ENCODE data around the gene BLZF1. TPM values are rescaled to one million over a fixed set of nuclear protein-coding genes. Genes with fewer than 3 reads are reported as not detected.

Gene BLZF1
- total RNA-seq, 1 donor from 2014 or later = 26.4 TPM

DNA sequence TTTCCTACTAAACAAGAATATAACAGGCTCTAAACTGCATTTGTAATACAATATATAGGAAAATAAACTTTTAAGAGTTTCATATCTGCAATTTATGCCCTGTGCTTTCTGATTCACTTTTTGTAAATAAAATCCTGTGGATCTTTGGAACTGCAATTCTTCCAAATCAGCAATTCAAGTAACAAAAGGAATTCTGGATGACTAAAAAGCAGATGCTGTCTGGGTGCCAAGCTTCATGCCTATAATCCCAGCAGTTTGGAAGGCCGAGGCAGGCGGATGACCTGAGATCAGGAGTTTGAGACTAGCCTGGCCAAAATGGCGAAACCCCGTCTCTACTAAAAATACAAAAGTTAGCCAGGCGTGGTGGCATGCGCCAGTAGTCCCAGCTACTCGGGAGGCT, 6.7 kb upstream of the BLZF1 start:
- no peaks in the 10 kb centered on the region for H3K27me3 Mint-ChIP-seq (ENCODE audit: low read depth)
- no peak for DNase-seq (ENCODE audit: low spot score)
- peaks cover 2% of the 10 kb centered on the region for H3K36me3 Mint-ChIP-seq (ENCODE audit: low read depth)
- no peak overlapping the region for H3K4me3 Mint-ChIP-seq (ENCODE audit: unreplicated experiment)
- H3K9me3 Mint-ChIP-seq (ENCODE audit: low read depth) = peaks cover 3% of the 10 kb centered on the region
- peaks cover 27% of the 10 kb centered on the region for H3K4me1 Mint-ChIP-seq (ENCODE audit: low read depth)
- peak overlapping the region; percentile 36 for H3K27ac Mint-ChIP-seq (ENCODE audit: unreplicated experiment)
- TF ChIP-seq, protein P1, sequence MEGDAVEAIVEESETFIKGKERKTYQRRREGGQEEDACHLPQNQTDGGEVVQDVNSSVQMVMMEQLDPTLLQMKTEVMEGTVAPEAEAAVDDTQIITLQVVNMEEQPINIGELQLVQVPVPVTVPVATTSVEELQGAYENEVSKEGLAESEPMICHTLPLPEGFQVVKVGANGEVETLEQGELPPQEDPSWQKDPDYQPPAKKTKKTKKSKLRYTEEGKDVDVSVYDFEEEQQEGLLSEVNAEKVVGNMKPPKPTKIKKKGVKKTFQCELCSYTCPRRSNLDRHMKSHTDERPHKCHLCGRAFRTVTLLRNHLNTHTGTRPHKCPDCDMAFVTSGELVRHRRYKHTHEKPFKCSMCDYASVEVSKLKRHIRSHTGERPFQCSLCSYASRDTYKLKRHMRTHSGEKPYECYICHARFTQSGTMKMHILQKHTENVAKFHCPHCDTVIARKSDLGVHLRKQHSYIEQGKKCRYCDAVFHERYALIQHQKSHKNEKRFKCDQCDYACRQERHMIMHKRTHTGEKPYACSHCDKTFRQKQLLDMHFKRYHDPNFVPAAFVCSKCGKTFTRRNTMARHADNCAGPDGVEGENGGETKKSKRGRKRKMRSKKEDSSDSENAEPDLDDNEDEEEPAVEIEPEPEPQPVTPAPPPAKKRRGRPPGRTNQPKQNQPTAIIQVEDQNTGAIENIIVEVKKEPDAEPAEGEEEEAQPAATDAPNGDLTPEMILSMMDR (IDR thresholded peaks at IDR 0.05) = no peak

DNA sequence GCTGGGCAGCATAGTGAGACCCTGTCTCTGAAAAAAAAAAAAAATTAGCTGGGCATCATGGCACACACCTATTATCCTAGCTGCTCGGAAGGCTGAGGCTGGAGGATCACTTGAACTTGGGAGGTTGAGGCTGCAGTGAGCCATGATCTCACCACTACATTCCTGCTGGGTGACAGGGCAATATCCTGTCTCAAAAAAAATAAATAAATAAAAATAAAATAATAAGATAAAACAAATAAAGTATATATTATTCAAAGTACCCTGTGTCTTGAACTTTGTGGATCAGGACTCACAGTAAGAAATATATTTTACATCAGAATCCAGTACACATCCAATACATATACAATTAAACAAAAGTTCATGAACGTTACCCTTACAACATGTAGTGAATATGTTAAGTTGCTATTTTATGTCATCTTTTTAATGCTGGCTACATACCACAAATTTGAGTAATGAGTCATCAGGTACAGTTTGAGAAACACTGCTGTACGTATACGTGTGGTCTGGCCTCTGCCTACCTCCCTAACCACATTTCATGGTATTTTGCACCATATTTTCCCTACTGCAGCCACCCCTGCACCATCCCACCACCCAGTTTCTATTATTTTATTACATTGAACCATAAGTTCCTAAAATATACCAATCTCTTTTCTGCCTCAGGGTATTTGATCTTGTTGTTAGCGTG, 4.8 kb upstream of the BLZF1 start:
- H3K27ac Mint-ChIP-seq (ENCODE audit: unreplicated experiment) = peak overlapping the region; percentile 95

DNA sequence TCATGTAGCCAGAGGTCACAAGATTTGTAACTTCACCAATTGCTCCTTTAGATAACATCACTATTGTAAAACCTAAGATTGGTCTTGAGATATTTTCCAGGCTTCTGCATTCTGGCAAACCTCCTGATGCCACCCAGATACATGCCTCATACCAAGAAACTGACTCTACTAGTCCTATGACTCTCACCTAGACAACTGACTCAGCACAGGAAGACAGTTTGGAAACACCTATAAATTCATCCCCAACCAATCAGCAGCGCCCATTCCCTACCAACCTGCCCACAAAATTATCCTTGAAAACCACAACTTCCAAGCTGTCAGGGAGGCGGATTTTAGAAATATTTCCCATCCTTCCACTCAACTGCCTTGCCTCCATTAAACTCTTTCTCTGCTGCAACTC, 3.0 kb upstream of the BLZF1 start:
- TF ChIP-seq, protein P1 (IDR thresholded peaks at IDR 0.05) = no peak
- no peak for DNase-seq (ENCODE audit: low spot score)
- H3K4me1 Mint-ChIP-seq (ENCODE audit: low read depth) = peaks cover 36% of the 10 kb centered on the region
- H3K36me3 Mint-ChIP-seq (ENCODE audit: low read depth) = peaks cover 4% of the 10 kb centered on the region
- H3K9me3 Mint-ChIP-seq (ENCODE audit: low read depth) = peaks cover 3% of the 10 kb centered on the region
- H3K4me3 Mint-ChIP-seq (ENCODE audit: unreplicated experiment) = no peak overlapping the region
- H3K27me3 Mint-ChIP-seq (ENCODE audit: low read depth) = no peaks in the 10 kb centered on the region
- H3K27ac Mint-ChIP-seq (ENCODE audit: unreplicated experiment) = no peak overlapping the region

More for the DNA sequence above, 4.8 kb upstream of the BLZF1 start:
- TF ChIP-seq, protein P1 (IDR thresholded peaks at IDR 0.05) = no peak
- Mint-ChIP-seq H3K4me1 (ENCODE audit: low read depth) (peaks cover 27% of the 10 kb centered on the region), H3K4me3 (ENCODE audit: unreplicated experiment) (peak overlapping the region; percentile 14), H3K9me3 (ENCODE audit: low read depth) (peaks cover 3% of the 10 kb centered on the region), H3K36me3 (ENCODE audit: low read depth) (peaks cover 2% of the 10 kb centered on the region), H3K27me3 (ENCODE audit: low read depth) (no peaks in the 10 kb centered on the region)
- DNase-seq (ENCODE audit: low spot score) = no peak

- Mint-ChIP-seq H3K27me3 (ENCODE audit: low read depth) (no peaks in the 10 kb centered on the region), H3K9me3 (ENCODE audit: low read depth) (peaks cover 3% of the 10 kb centered on the region), H3K4me3 (ENCODE audit: unreplicated experiment) (no peak overlapping the region), H3K27ac (ENCODE audit: unreplicated experiment) (no peak overlapping the region), H3K36me3 (ENCODE audit: low read depth) (peaks cover 10% of the 10 kb centered on the region), H3K4me1 (ENCODE audit: low read depth) (peaks cover 38% of the 10 kb centered on the region)
- TF ChIP-seq, protein P1 (IDR thresholded peaks at IDR 0.05) = no peak
- no peak for DNase-seq (ENCODE audit: low spot score)
Measured at GRCh38 chr1:169367096-169367685, 804 bp upstream of the BLZF1 start.

DNA sequence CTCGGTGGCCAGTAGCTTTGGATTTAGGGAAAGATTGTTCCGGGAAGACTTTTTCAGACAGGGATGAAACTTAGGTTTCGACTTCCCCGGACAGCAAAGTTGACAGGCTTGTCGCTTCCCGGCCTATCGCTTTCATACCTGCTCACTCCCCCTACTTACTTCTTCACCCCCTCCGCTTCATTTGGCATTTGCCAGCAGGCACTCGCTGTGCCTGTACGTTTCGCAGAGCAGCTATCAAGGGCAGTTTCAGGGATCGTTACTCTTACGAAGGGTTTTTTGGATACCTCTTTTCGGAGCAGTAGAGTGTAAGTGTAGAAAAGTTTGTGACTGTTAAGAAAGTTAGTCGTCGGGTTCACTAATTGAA, 393 bp downstream of the BLZF1 start:
- TF ChIP-seq, protein P1 (IDR thresholded peaks at IDR 0.05) = peak; percentile 22
- no peak for DNase-seq (ENCODE audit: low spot score)
- Mint-ChIP-seq H3K4me1 (ENCODE audit: low read depth) (peaks cover 27% of the 10 kb centered on the region), H3K4me3 (ENCODE audit: unreplicated experiment) (no peak overlapping the region), H3K36me3 (ENCODE audit: low read depth) (peaks cover 12% of the 10 kb centered on the region), H3K27me3 (ENCODE audit: low read depth) (no peaks in the 10 kb centered on the region), H3K9me3 (ENCODE audit: low read depth) (peaks cover 3% of the 10 kb centered on the region), H3K27ac (ENCODE audit: unreplicated experiment) (no peak overlapping the region)
